ENCODE results near the gene TBC1D8B. TPM values are rescaled to one million over a fixed set of nuclear protein-coding genes. Genes with fewer than 3 reads are reported as not detected.
A peak's percentile ranks its signal among the peaks of the same experiment; 100 is the strongest.

TBC1D8B gene
- total and polyA plus RNA-seq, 2 experiments from 2014 or later: 9.3 to 12.1 TPM

DNA sequence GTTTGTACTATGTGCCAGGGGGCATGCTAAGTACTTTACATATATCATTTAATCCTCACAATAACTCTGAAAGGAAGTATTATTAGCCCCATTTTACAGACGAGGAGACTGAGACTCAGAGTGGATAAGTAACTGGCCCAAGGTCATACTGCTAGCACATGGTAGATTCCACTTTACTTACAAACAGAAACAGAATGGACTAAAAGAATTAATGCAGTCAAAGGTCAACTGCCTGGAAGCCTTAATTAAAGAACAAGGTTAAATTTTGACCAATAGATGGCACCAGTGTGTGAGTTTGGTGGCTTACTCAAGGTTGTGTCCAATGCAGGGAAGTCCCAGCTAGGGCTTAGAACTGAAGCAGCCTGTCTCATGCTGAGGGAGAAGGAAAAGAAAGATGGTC is 96.0 kb downstream of the TBC1D8B start:
- Histone ChIP-seq H3K27ac (no peak overlapping the region), H3K79me2 (ENCODE audit: insufficient read depth) (no peaks in the 10 kb centered on the region), H2AFZ (no peak overlapping the region), H3K9me2 (ENCODE audit: insufficient read depth) (no peaks in the 10 kb centered on the region), H3K4me1 (ENCODE audit: insufficient read depth) (peaks cover 24% of the 10 kb centered on the region), H3K36me3 (ENCODE audit: low read depth) (no peaks in the 10 kb centered on the region), H3K4me2 (ENCODE audit: unreplicated experiment) (no peak overlapping the region), H3F3A (ENCODE audit: insufficient read depth) (peaks cover 9% of the 10 kb centered on the region; the same call in 1 of the 2 replicates), H3K9ac (no peak overlapping the region), H4K20me1 (ENCODE audit: insufficient read depth) (no peaks in the 10 kb centered on the region), H3K4me3 (no peak overlapping the region), H3K27me3 (replicated peaks; ENCODE audit: insufficient read depth) (no peaks in the 10 kb centered on the region), H3K9me3 (ENCODE audit: low read depth) (no peaks in the 10 kb centered on the region)
- DNase-seq: peak; percentile 55
- TF ChIP-seq EZH2 (IDR thresholded peaks at IDR 0.05; ENCODE audit: insufficient read depth, poor library complexity, severe bottlenecking) (no peak), EZH2phosphoT487 (IDR thresholded peaks at IDR 0.05; ENCODE audit: insufficient read depth, low read depth) (no peak)
- in situ Hi-C loops (cut with MboI): no loop called here
- 80 to 88% methylated on average over 1 of the region's 1 CpG for WGBS, 2 experiments (ENCODE audit: low coverage in 1 of 2, low lambda C conversion rate in 2 of 2, missing lambda C conversion rate in 2 of 2)

DNA sequence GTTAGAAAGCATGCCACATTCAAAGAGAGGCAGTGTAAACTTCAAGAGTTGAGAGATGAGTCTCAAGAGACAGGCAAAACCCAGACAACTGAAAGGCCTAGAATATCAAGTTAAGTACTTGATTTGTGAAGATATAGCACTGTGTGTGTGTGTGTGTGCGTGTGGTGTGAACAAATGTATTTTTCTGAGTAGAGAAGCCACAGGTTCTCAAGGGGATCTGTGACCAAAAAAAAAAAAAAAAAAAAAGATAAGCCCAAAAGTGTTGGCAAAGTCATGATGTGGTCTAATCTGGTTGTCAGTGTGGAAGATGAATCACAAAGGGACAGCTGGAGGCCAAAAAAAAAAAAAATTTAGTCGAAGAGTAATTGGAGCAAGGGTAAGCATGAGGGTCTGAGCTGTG is 96.8 kb downstream of the TBC1D8B start:
- 52 to 58% methylated on average over 2 of the region's 2 CpGs for WGBS, 2 experiments (ENCODE audit: low coverage in 1 of 2, low lambda C conversion rate in 2 of 2, missing lambda C conversion rate in 2 of 2)
- no peak overlapping the region for H3K27ac ChIP-seq
- no peak overlapping the region for H3K9ac ChIP-seq
- H3K4me1 ChIP-seq (ENCODE audit: insufficient read depth): peaks cover 24% of the 10 kb centered on the region
- H3K9me2 ChIP-seq (ENCODE audit: insufficient read depth): no peaks in the 10 kb centered on the region
- H4K20me1 ChIP-seq (ENCODE audit: insufficient read depth): no peaks in the 10 kb centered on the region
- H3K9me3 ChIP-seq (ENCODE audit: low read depth): no peaks in the 10 kb centered on the region
- no peak overlapping the region for H2AFZ ChIP-seq
- no peak for TF ChIP-seq EZH2phosphoT487 (IDR thresholded peaks at IDR 0.05; ENCODE audit: insufficient read depth, low read depth)
- TF ChIP-seq EZH2 (IDR thresholded peaks at IDR 0.05; ENCODE audit: insufficient read depth, poor library complexity, severe bottlenecking): no peak
- no peaks in the 10 kb centered on the region for H3K36me3 ChIP-seq (ENCODE audit: low read depth)
- DNase-seq: no peak
- H3K4me3 ChIP-seq: no peak overlapping the region
- H3K4me2 ChIP-seq (ENCODE audit: unreplicated experiment): no peak overlapping the region
- no peaks in the 10 kb centered on the region for H3K79me2 ChIP-seq (ENCODE audit: insufficient read depth)
- peaks cover 9% of the 10 kb centered on the region; the same call in 1 of the 2 replicates for H3F3A ChIP-seq (ENCODE audit: insufficient read depth)
- in situ Hi-C loops (cut with MboI): no loop called here
- H3K27me3 ChIP-seq (replicated peaks; ENCODE audit: insufficient read depth): no peaks in the 10 kb centered on the region

- no peak overlapping the region for H3K9ac ChIP-seq
- peaks cover 20% of the 10 kb centered on the region for H3K4me1 ChIP-seq (ENCODE audit: insufficient read depth)
- H3K9me3 ChIP-seq (ENCODE audit: low read depth): no peaks in the 10 kb centered on the region
- H3F3A ChIP-seq (ENCODE audit: insufficient read depth): peaks cover 9% of the 10 kb centered on the region; the same call in 1 of the 2 replicates
- no peaks in the 10 kb centered on the region for H3K9me2 ChIP-seq (ENCODE audit: insufficient read depth)
- H3K27ac ChIP-seq: no peak overlapping the region
- no peak for DNase-seq
- TF ChIP-seq EZH2phosphoT487 (IDR thresholded peaks at IDR 0.05; ENCODE audit: insufficient read depth, low read depth) (no peak), EZH2 (IDR thresholded peaks at IDR 0.05; ENCODE audit: insufficient read depth, poor library complexity, severe bottlenecking) (no peak)
- no peaks in the 10 kb centered on the region for H4K20me1 ChIP-seq (ENCODE audit: insufficient read depth)
- WGBS, 2 experiments (ENCODE audit: low coverage in 1 of 2, low lambda C conversion rate in 2 of 2, missing lambda C conversion rate in 2 of 2): 80% methylated on average over 1 of the region's 1 CpG; no CpG with 5 or more reads in 1 of the 2 experiments
- no peak overlapping the region for H2AFZ ChIP-seq
- in situ Hi-C loops (cut with MboI): no loop called here
- no peaks in the 10 kb centered on the region for H3K27me3 ChIP-seq (replicated peaks; ENCODE audit: insufficient read depth)
- no peak overlapping the region for H3K4me2 ChIP-seq (ENCODE audit: unreplicated experiment)
- H3K4me3 ChIP-seq: no peak overlapping the region
- no peaks in the 10 kb centered on the region for H3K36me3 ChIP-seq (ENCODE audit: low read depth)
- no peaks in the 10 kb centered on the region for H3K79me2 ChIP-seq (ENCODE audit: insufficient read depth)
Measured at GRCh38 chrX:106899841-106900240, 97.4 kb downstream of the TBC1D8B start.

DNA sequence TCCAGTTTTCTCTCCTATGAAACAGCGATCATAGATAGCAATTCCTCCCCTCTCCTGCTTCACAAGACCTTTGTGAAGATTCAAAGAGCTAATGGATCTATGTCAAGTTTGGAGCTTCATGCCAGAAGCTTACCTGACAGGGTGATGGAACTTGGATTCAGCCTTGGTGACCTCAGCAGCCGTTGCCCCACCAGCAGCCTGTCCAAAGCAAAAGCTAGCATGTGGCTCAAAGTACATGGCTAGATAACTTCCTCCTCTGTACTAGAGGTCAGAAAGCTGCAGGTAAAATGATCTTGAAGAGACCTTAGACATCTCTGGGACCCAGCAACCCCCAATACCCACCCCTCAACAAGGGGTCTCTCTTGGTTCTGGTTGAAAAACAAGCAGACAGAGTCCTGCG is 98.9 kb downstream of the TBC1D8B start:
- DNase-seq: no peak
- 85 to 88% methylated on average over 2 to 3 of the region's 3 CpGs for WGBS, 2 experiments (ENCODE audit: low coverage in 1 of 2, low lambda C conversion rate in 2 of 2, missing lambda C conversion rate in 2 of 2)
- H3K4me2 ChIP-seq (ENCODE audit: unreplicated experiment): no peak overlapping the region

More for the DNA sequence above, 98.9 kb downstream of the TBC1D8B start:
- no peaks in the 10 kb centered on the region for H3K9me2 ChIP-seq (ENCODE audit: insufficient read depth)
- H3F3A ChIP-seq (ENCODE audit: insufficient read depth): no peaks in the 10 kb centered on the region
- in situ Hi-C loops (cut with MboI): no loop called here
- H3K4me3 ChIP-seq: no peak overlapping the region
- no peaks in the 10 kb centered on the region for H3K9me3 ChIP-seq (ENCODE audit: low read depth)
- H3K36me3 ChIP-seq (ENCODE audit: low read depth): no peaks in the 10 kb centered on the region
- 0 out of 2 replicates have a peak, but pooled peaks cover 8% of the 10 kb centered on the region for H3K4me1 ChIP-seq (ENCODE audit: insufficient read depth)
- no peak overlapping the region for H3K9ac ChIP-seq
- H4K20me1 ChIP-seq (ENCODE audit: insufficient read depth): no peaks in the 10 kb centered on the region
- no peak overlapping the region for H3K27ac ChIP-seq
- H2AFZ ChIP-seq: no peak overlapping the region
- no peaks in the 10 kb centered on the region for H3K79me2 ChIP-seq (ENCODE audit: insufficient read depth)
- TF ChIP-seq EZH2phosphoT487 (IDR thresholded peaks at IDR 0.05; ENCODE audit: insufficient read depth, low read depth) (no peak), EZH2 (IDR thresholded peaks at IDR 0.05; ENCODE audit: insufficient read depth, poor library complexity, severe bottlenecking) (no peak)
- H3K27me3 ChIP-seq (replicated peaks; ENCODE audit: insufficient read depth): no peaks in the 10 kb centered on the region

Measured in GM23248 (cell line).